HCT116 (cell line): ENCODE data around the gene RANBP3L. TPM values are rescaled to one million over a fixed set of nuclear protein-coding genes. Genes with fewer than 3 reads are reported as not detected.

Source experiments
- ATAC-seq: fragments of 200-7000 bp; cut with Tn5 transposase; 2 replicates; pipeline ENCODE4 v1.9.1; 2020; ENCODE audit warnings: mild to moderate bottlenecking, moderate library complexity
- BruUV-seq: library from RNA; stranded (reverse); fragments of 400-500 nt; replicated peaks from 2 replicates; lab custom pipeline; 2021; lab: Mats Ljungman, UMichigan
- CTCF ChIA-PET: fragments of 300-600 bp; sonication (Branson Sonifier 250); formaldehyde crosslinking; loops from one replicate; lab custom pipeline; 2021; ENCODE audit warnings: antibody characterized with exemption; lab: Charles Lee
- POLR2A ChIA-PET: fragments of 300-600, 350-600 bp; sonication (Branson Sonifier 250); formaldehyde crosslinking; loops from one replicate; lab custom pipeline; 2021; ENCODE audit warnings: antibody characterized with exemption; lab: Charles Lee
- RAD21 ChIA-PET, 2 experiments: fragments of 300-600 bp; sonication (Branson Sonifier 250); formaldehyde crosslinking; loops; one replicate each; lab custom pipeline; 2023; ENCODE audit warnings: low total read pairs in 2 of 2; ENCODE audit not compliant: uncharacterized antibody in 2 of 2, unreplicated experiment in 2 of 2, low non-redundant PET in 1 of 2; lab: Charles Lee
- DNase-seq: peaks from one replicate; pipeline ENCODE4 v3.0.0-alpha.2; 2010; ENCODE audit warnings: low read depth, low spot score
- H2AFZ ChIP-seq: fragments of 200-600 bp; shearing (Covaris generic), sonication (generic); 2 replicates; pipeline ENCODE4 v1.6.1; 2017; ENCODE audit warnings: low read depth, mixed run types, mixed read lengths, antibody characterized with exemption, low read length; ENCODE audit not compliant: poor library complexity, severe bottlenecking
- H3K27ac ChIP-seq: 2 replicates; pipeline ENCODE4 v1.5.1; 2012; ENCODE audit warnings: low read depth, low read length
- H3K27me3 ChIP-seq: fragments of 200-600 bp; sonication (generic); 2 replicates; pipeline ENCODE4 v1.6.1; 2016; ENCODE audit warnings: mixed run types, low read length, mixed read lengths; ENCODE audit not compliant: insufficient read depth
- H3K36me3 ChIP-seq, 2 experiments: fragments of 200-500 bp in 1 of 2; fragments of 200-600 bp in 1 of 2; sonication (Bioruptor generic) in 1 of 2; sonication (generic) in 1 of 2; 2 replicates each; pipeline versions ENCODE4 v1.5.1 to v1.6.1; 2014 to 2016; ENCODE audit warnings: low read length in 2 of 2, inconsistent platforms in 1 of 2, mixed read lengths in 1 of 2, mixed run types in 1 of 2; ENCODE audit not compliant: insufficient read depth in 2 of 2, control insufficient read depth in 1 of 2
- H3K4me1 ChIP-seq, 2 experiments: fragments of 200-600 bp in 1 of 2; sonication (generic) in 1 of 2; 2 replicates each; pipeline versions ENCODE4 v1.5.1 to v1.6.1; 2012 to 2017; ENCODE audit warnings: low read length in 2 of 2, inconsistent platforms in 1 of 2, mild to moderate bottlenecking in 1 of 2, mixed read lengths in 1 of 2, mixed run types in 1 of 2, moderate library complexity in 1 of 2; ENCODE audit not compliant: insufficient read depth in 2 of 2, control insufficient read depth in 1 of 2
- H3K4me2 ChIP-seq: fragments of 200-600 bp; sonication (generic); 2 replicates; pipeline ENCODE4 v1.6.1; 2017; ENCODE audit warnings: mixed run types, low read length, mixed read lengths
- H3K4me3 ChIP-seq, 2 experiments: fragments of 200-600 bp in 1 of 2; sonication (generic) in 1 of 2; replicated peaks in 1 of 2; 2 replicates each; pipeline ENCODE4 v1.5.1; 2011 to 2016; ENCODE audit warnings: low read length in 2 of 2, control low read depth in 1 of 2, low read depth in 1 of 2, mild to moderate bottlenecking in 1 of 2, mixed read lengths in 1 of 2, mixed run types in 1 of 2
- H3K79me2 ChIP-seq: fragments of 200-600 bp; sonication (generic); 2 replicates; pipeline ENCODE4 v1.6.1; 2017; ENCODE audit warnings: mild to moderate bottlenecking, mixed run types, low read length, moderate library complexity, mixed read lengths; ENCODE audit not compliant: insufficient read depth
- H3K9ac ChIP-seq: fragments of 200-600 bp; sonication (generic); 2 replicates; pipeline ENCODE4 v1.6.1; 2016; ENCODE audit warnings: low read length, mixed read lengths
- H3K9me2 ChIP-seq: fragments of 200-600 bp; sonication (generic), shearing (Covaris generic); 2 replicates; pipeline ENCODE4 v1.6.1; 2017; ENCODE audit warnings: mixed run types, mild to moderate bottlenecking, moderate library complexity; ENCODE audit not compliant: insufficient read depth
- H3K9me3 ChIP-seq, 2 experiments: fragments of 200-500 bp in 1 of 2; fragments of 200-600 bp in 1 of 2; sonication (Bioruptor generic) in 1 of 2; sonication (generic) in 1 of 2; 2 replicates each; pipeline ENCODE4 v1.6.1; 2014 to 2017; ENCODE audit warnings: low read length in 2 of 2, mixed read lengths in 2 of 2, inconsistent platforms in 1 of 2, low read depth in 1 of 2, mild to moderate bottlenecking in 1 of 2, mixed run types in 1 of 2, moderate library complexity in 1 of 2; ENCODE audit not compliant: control insufficient read depth in 1 of 2, insufficient read depth in 1 of 2
- H4K20me1 ChIP-seq: fragments of 200-600 bp; sonication (generic), shearing (Covaris generic); 2 replicates; pipeline ENCODE4 v1.6.1; 2017; ENCODE audit warnings: mixed run types, mild to moderate bottlenecking, moderate library complexity; ENCODE audit not compliant: insufficient read depth
- CEBPB ChIP-seq: IDR thresholded peaks from 2 replicates; pipeline ENCODE4 v1.6.1; 2012; ENCODE audit warnings: low read depth
- CTCF ChIP-seq, 3 experiments: fragments of 200-600 bp in 1 of 3; sonication (generic) in 1 of 3; IDR thresholded peaks in 2 of 3; conservative IDR thresholded peaks in 1 of 3; 2 replicates each; pipeline ENCODE4 v1.5.1; 2012 to 2017; ENCODE audit warnings: low read depth in 2 of 3, low read length in 2 of 3, antibody characterized with exemption in 1 of 3, borderline replicate concordance in 1 of 3, control low read depth in 1 of 3, mild to moderate bottlenecking in 1 of 3, mixed read lengths in 1 of 3, mixed run types in 1 of 3, moderate library complexity in 1 of 3; ENCODE audit not compliant: insufficient read depth in 1 of 3
- ELF1 ChIP-seq: IDR thresholded peaks from 2 replicates; pipeline ENCODE4 v1.6.1; 2012; ENCODE audit warnings: low read depth, borderline replicate concordance
- EZH2 ChIP-seq: fragments of 200-600 bp; sonication (generic); IDR thresholded peaks from 2 replicates; pipeline ENCODE4 v1.6.1; 2017; ENCODE audit warnings: antibody characterized with exemption, mixed run types
- EZH2phosphoT487 ChIP-seq: fragments of 200-600 bp; IDR thresholded peaks from 2 replicates; pipeline ENCODE4 v1.6.1; 2018; ENCODE audit warnings: antibody characterized with exemption, borderline replicate concordance
- POLR2A ChIP-seq: IDR thresholded peaks from 2 replicates; pipeline ENCODE4 v1.7.0; 2011; ENCODE audit warnings: borderline replicate concordance; ENCODE audit not compliant: insufficient read depth, insufficient read length; ENCODE audit errors: extremely low read depth
- REST ChIP-seq: IDR thresholded peaks from 2 replicates; pipeline ENCODE4 v1.6.1; 2012; ENCODE audit warnings: low read depth
- SIN3A ChIP-seq: IDR thresholded peaks from 2 replicates; pipeline ENCODE4 v1.6.1; 2012; ENCODE audit warnings: low read depth
- SP1 ChIP-seq: IDR thresholded peaks from 2 replicates; pipeline ENCODE4 v1.6.1; 2012; ENCODE audit warnings: low read depth
- SRF ChIP-seq: IDR thresholded peaks from 2 replicates; pipeline ENCODE4 v1.6.1; 2012; ENCODE audit warnings: low read depth
- TCF7L2 ChIP-seq: IDR thresholded peaks from 2 replicates; pipeline ENCODE4 v1.7.0; 2011; ENCODE audit warnings: borderline replicate concordance, inconsistent platforms; ENCODE audit not compliant: insufficient read depth, insufficient read length; ENCODE audit errors: extremely low read depth
- YY1 ChIP-seq: IDR thresholded peaks from 2 replicates; pipeline ENCODE4 v1.6.1; 2011; ENCODE audit warnings: low read length, low read depth, moderate library complexity, mild to moderate bottlenecking; ENCODE audit not compliant: insufficient replicate concordance; ENCODE audit errors: extremely low read depth
- ZFX ChIP-seq: fragments of 450-650 bp; IDR thresholded peaks from 2 replicates; pipeline ENCODE4 v1.6.1; 2017
- ZNF274 ChIP-seq: fragments of 200-500 bp; sonication (Bioruptor generic); IDR thresholded peaks from 2 replicates; pipeline ENCODE4 v1.6.1; 2014; ENCODE audit warnings: mild to moderate bottlenecking, low read depth, low read length, inconsistent platforms
- intact Hi-C: fragments of 100-400 bp; cut with micrococcal nuclease; formaldehyde crosslinking; loops from 2 replicates; pipeline ENCODE4 v1.10.0; 2022
- total RNA-seq: library from RNA; stranded (reverse); gene quantifications from one replicate; pipeline ENCODE4 v1.2.1, GENCODE V29; 2021; ENCODE audit not compliant: unreplicated experiment

Gene RANBP3L
- total RNA-seq, 1 experiment from 2014 or later: not detected

- no peaks in the 10 kb centered on the region for H3K9me2 ChIP-seq
- no peak for ATAC-seq
- no peak for DNase-seq
- H3K4me2 ChIP-seq: no peak overlapping the region
- no TSS peak for BruUV-seq
- ChIA-PET CTCF (interaction anchor here (0.8 kb wide), 2 partner anchors 32 to 426 kb away, joined by 3 to 4 read pairs; no protein-coding TSS in a partner anchor), RAD21 (no interaction called here), POLR2A (no interaction called here)
- H3K79me2 ChIP-seq: no peaks in the 10 kb centered on the region
- H4K20me1 ChIP-seq: no peaks in the 10 kb centered on the region
- H2AFZ ChIP-seq: no peak overlapping the region
- no peak overlapping the region for H3K4me3 ChIP-seq
- no peaks in the 10 kb centered on the region for H3K27me3 ChIP-seq
- TF ChIP-seq EZH2phosphoT487: no peak
- TF ChIP-seq ZNF274: no peak
- no peak for TF ChIP-seq POLR2A
- TF ChIP-seq YY1: no peak
- TF ChIP-seq EZH2: no peak
- no peak for TF ChIP-seq CEBPB
- no peak for TF ChIP-seq SIN3A
- no peak for TF ChIP-seq ELF1
- TF ChIP-seq SP1: no peak
- TF ChIP-seq SRF: no peak
- H3K36me3 ChIP-seq: no peaks in the 10 kb centered on the region
- no peaks in the 10 kb centered on the region for H3K9me3 ChIP-seq
- intact Hi-C loops: loop anchor here (2.0 kb wide), 1 partner anchor 429 kb away; no protein-coding TSS in a partner anchor
- no peak overlapping the region for H3K9ac ChIP-seq
- H3K27ac ChIP-seq: no peak overlapping the region
- no peaks in the 10 kb centered on the region for H3K4me1 ChIP-seq
Observed at GRCh38 chr5:36264202-36264760, 37.4 kb downstream of the RANBP3L start.

- Histone ChIP-seq H3K4me1 (no peaks in the 10 kb centered on the region), H3K79me2 (no peaks in the 10 kb centered on the region), H3K4me3 (no peak overlapping the region), H3K4me2 (no peak overlapping the region), H3K9me3 (no peaks in the 10 kb centered on the region), H3K9ac (no peak overlapping the region), H3K9me2 (no peaks in the 10 kb centered on the region), H3K27me3 (no peaks in the 10 kb centered on the region)
- ChIA-PET CTCF (no interaction called here), RAD21 (no interaction called here)
- BruUV-seq: no TSS peak
- intact Hi-C loops: no loop called here
- TF ChIP-seq SIN3A (no peak), ZFX (no peak), REST (no peak), CTCF (IDR thresholded peaks at IDR 0.05 in 2 of 3, conservative IDR thresholded peaks at IDR 0.05 in 1 of 3; ENCODE audit: borderline replicate concordance in 1 of 3, insufficient read depth in 1 of 3, low read depth in 2 of 3, low read length in 2 of 3) (no peak), TCF7L2 (no peak)
- TF ChIP-seq, all 23 proteins: peak for 0
- no peak overlapping the region for H3K27ac ChIP-seq
- no peak for ATAC-seq
- H3K36me3 ChIP-seq: no peaks in the 10 kb centered on the region
- POLR2A ChIA-PET: no interaction called here
- no peak for DNase-seq
- H4K20me1 ChIP-seq: no peaks in the 10 kb centered on the region
- H2AFZ ChIP-seq: no peak overlapping the region
Observed at GRCh38 chr5:36261186-36261585, 40.5 kb downstream of the RANBP3L start.
